Ascending aorta (tissue), 2 donors: Measurements from ENCODE around the gene PON3. TPM values are rescaled to one million over a fixed set of nuclear protein-coding genes. Genes with fewer than 3 reads are reported as not detected.

Source experiments
- DNase-seq, 2 donors: peaks; one replicate each; pipeline ENCODE4 v3.0.0-alpha.2; 2019; ENCODE audit warnings: low spot score in 2 of 2
- H3K27ac ChIP-seq, 2 donors: fragments of 200-600 bp; sonication (generic); one replicate each; pipeline ENCODE4 v1.5.1; 2016 to 2017; ENCODE audit warnings: mild to moderate bottlenecking in 1 of 2
- H3K27me3 ChIP-seq: fragments of 200-600 bp; sonication (generic); one replicate; pipeline ENCODE4 v1.5.1; 2017
- H3K36me3 ChIP-seq, 2 donors: fragments of 200-600 bp; sonication (generic); one replicate each; pipeline ENCODE4 v1.5.1; 2016
- H3K4me1 ChIP-seq, 2 donors: fragments of 200-600 bp; sonication (generic); one replicate each; pipeline ENCODE4 v1.5.1; 2016 to 2017; ENCODE audit warnings: mild to moderate bottlenecking in 1 of 2
- H3K4me3 ChIP-seq, 2 donors: fragments of 200-600 bp; sonication (generic); one replicate each; pipeline ENCODE4 v1.5.1; 2016 to 2017; ENCODE audit warnings: mild to moderate bottlenecking in 1 of 2
- H3K9me3 ChIP-seq, 2 donors: fragments of 200-600 bp; sonication (generic); one replicate each; pipeline ENCODE4 v1.5.1; 2016
- CTCF ChIP-seq, 3 experiments: fragments of 200-600 bp in 2 of 3; fragments of 450-650 bp in 1 of 3; sonication (generic) in 2 of 3; IDR thresholded peaks; one replicate each; pipeline ENCODE4 v1.5.1; 2016 to 2019; ENCODE audit warnings: antibody characterized with exemption in 3 of 3, mild to moderate bottlenecking in 1 of 3, moderate library complexity in 1 of 3
- intact Hi-C: fragments of 100-400 bp; cut with DNase I; formaldehyde crosslinking; loops from one replicate; pipeline ENCODE4 v1.15.1; 2023
- total RNA-seq: library from RNA; depleted of rRNA; stranded (reverse); fragments of >200 nt; gene quantifications from one replicate; pipeline ENCODE4 v1.1.0, GENCODE V29; 2016

PON3 gene
- total RNA-seq, 1 donor from 2014 or later: not detected

GRCh38 chr7:95430864-95431263 lies 34.7 kb upstream of the PON3 start:
- Histone ChIP-seq H3K36me3 (no peaks in the 10 kb centered on the region), H3K4me3 (no peak overlapping the region)
- TF ChIP-seq CTCF (IDR thresholded peaks at IDR 0.05): no peak

GRCh38 chr7:95429241-95429990 lies 33.2 kb upstream of the PON3 start:
- H3K9me3 ChIP-seq: no peaks in the 10 kb centered on the region
- no peak overlapping the region for H3K27ac ChIP-seq
- H3K36me3 ChIP-seq: peaks cover 0 to 1% of the 10 kb centered on the region in 2 donors
- H3K4me1 ChIP-seq: no peaks in the 10 kb centered on the region
- no peak for TF ChIP-seq CTCF (IDR thresholded peaks at IDR 0.05)
- no peak for DNase-seq
- intact Hi-C loops: no loop called here
- no peaks in the 10 kb centered on the region for H3K27me3 ChIP-seq
- H3K4me3 ChIP-seq: no peak overlapping the region

More at GRCh38 chr7:95430864-95431263, 34.7 kb upstream of the PON3 start:
- Histone ChIP-seq H3K9me3 (no peaks in the 10 kb centered on the region), H3K4me1 (peaks cover 0 to 2% of the 10 kb centered on the region in 2 donors), H3K27me3 (no peaks in the 10 kb centered on the region), H3K27ac (no peak overlapping the region)
- intact Hi-C loops: no loop called here
- DNase-seq: no peak

GRCh38 chr7:95427914-95428516 lies 31.8 kb upstream of the PON3 start:
- no peak overlapping the region for H3K4me3 ChIP-seq
- H3K27me3 ChIP-seq: no peaks in the 10 kb centered on the region
- no peaks in the 10 kb centered on the region for H3K9me3 ChIP-seq
- no peak for DNase-seq
- intact Hi-C loops: no loop called here
- H3K27ac ChIP-seq: no peak overlapping the region
- no peaks in the 10 kb centered on the region for H3K4me1 ChIP-seq
- H3K36me3 ChIP-seq: peaks cover 0 to 3% of the 10 kb centered on the region in 2 donors
- no peak for TF ChIP-seq CTCF (IDR thresholded peaks at IDR 0.05)

- H3K9me3 ChIP-seq: no peaks in the 10 kb centered on the region
- TF ChIP-seq CTCF (IDR thresholded peaks at IDR 0.05): no peak
- intact Hi-C loops: no loop called here
- H3K27ac ChIP-seq: no peak overlapping the region
- no peak overlapping the region for H3K4me3 ChIP-seq
- H3K4me1 ChIP-seq: no peaks in the 10 kb centered on the region
- DNase-seq: no peak
- H3K27me3 ChIP-seq: no peaks in the 10 kb centered on the region
- peaks cover 3% of the 10 kb centered on the region in 2 donors for H3K36me3 ChIP-seq
Observed at GRCh38 chr7:95427166-95427565, 31.0 kb upstream of the PON3 start.

GRCh38 chr7:95425694-95426093 lies 29.5 kb upstream of the PON3 start:
- H3K27me3 ChIP-seq: no peaks in the 10 kb centered on the region
- intact Hi-C loops: no loop called here
- H3K4me1 ChIP-seq: no peaks in the 10 kb centered on the region
- H3K27ac ChIP-seq: no peak overlapping the region
- TF ChIP-seq CTCF (IDR thresholded peaks at IDR 0.05): no peak
- peaks cover 3% of the 10 kb centered on the region in 2 donors for H3K36me3 ChIP-seq
- no peaks in the 10 kb centered on the region for H3K9me3 ChIP-seq
- H3K4me3 ChIP-seq: no peak overlapping the region
- DNase-seq: no peak
